BE2C (cell line): ENCODE measurements around the gene TXNDC5.
"Not testable (repeated sequence)": the region's sequence is repeated elsewhere in the genome, so short reads cannot be mapped to it uniquely, and the experiment has no call there.

Experiments used
- DNase-seq: peaks from one replicate; pipeline ENCODE4 v3.0.0-alpha.2; 2020
- H3K27me3 ChIP-seq: fragments of 250-450 bp; sonication (Bioruptor Pico); 2 replicates; pipeline ENCODE4 v1.5.1; 2020; ENCODE audit warnings: mild to moderate bottlenecking
- H3K36me3 ChIP-seq: fragments of 250-450 bp; sonication (Bioruptor Pico); 2 replicates; pipeline ENCODE4 v1.5.1; 2020; ENCODE audit warnings: mild to moderate bottlenecking
- H3K4me1 ChIP-seq: fragments of 250-450 bp; sonication (Bioruptor Pico); 2 replicates; pipeline ENCODE4 v1.5.1; 2020
- H3K4me3 ChIP-seq: 2 replicates; pipeline ENCODE4 v1.5.1; 2011; ENCODE audit warnings: low read depth, low read length
- H3K9me3 ChIP-seq: fragments of 250-450 bp; sonication (Bioruptor Pico); 2 replicates; pipeline ENCODE4 v1.5.1; 2020
- CTCF ChIP-seq: IDR thresholded peaks from 2 replicates; pipeline ENCODE4 v1.5.1; 2012; ENCODE audit warnings: mild to moderate bottlenecking, low read depth, low read length

The TXNDC5 gene

DNA sequence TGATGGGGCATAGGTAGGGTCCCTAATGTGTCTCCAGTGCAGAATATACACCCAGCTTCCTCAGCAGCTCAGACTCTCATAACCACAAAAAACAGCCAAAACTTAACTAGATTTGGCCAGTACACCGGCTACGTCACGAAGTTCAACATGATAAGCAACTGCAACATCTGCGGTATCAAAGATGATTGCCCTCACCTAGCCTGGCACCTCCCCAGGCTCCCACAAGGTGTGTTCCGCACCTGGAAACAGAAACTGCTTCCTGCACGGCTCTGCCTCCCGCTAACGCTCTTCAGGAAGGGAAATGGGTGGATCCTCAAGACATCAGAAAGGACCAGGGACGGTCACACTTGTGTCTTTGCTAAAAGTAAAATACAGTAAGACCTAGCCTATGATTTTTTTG lies 9.5 kb downstream of the TXNDC5 start:
- Histone ChIP-seq H3K4me1 (no peaks in the 10 kb centered on the region), H3K9me3 (no peaks in the 10 kb centered on the region), H3K36me3 (peaks cover 77% of the 10 kb centered on the region), H3K4me3 (no peak overlapping the region), H3K27me3 (no peaks in the 10 kb centered on the region)
- no peak for DNase-seq
- TF ChIP-seq CTCF: no peak

- no peak for DNase-seq
- H3K4me1 ChIP-seq: no peaks in the 10 kb centered on the region
- TF ChIP-seq CTCF: no peak
- no peak overlapping the region for H3K4me3 ChIP-seq
- no peaks in the 10 kb centered on the region for H3K27me3 ChIP-seq
- H3K36me3 ChIP-seq: peaks cover 82% of the 10 kb centered on the region
- H3K9me3 ChIP-seq: no peaks in the 10 kb centered on the region
These were observed 10.0 kb downstream of the TXNDC5 start for GRCh38 chr6:7900621-7901020.

GRCh38 chr6:7899889-7900213 lies 10.7 kb downstream of the TXNDC5 start:
- H3K4me3 ChIP-seq: no peak overlapping the region
- H3K36me3 ChIP-seq: peaks cover 90% of the 10 kb centered on the region
- TF ChIP-seq CTCF: no peak
- H3K9me3 ChIP-seq: no peaks in the 10 kb centered on the region
- H3K4me1 ChIP-seq: no peaks in the 10 kb centered on the region
- H3K27me3 ChIP-seq: no peaks in the 10 kb centered on the region
- DNase-seq: no peak

DNA sequence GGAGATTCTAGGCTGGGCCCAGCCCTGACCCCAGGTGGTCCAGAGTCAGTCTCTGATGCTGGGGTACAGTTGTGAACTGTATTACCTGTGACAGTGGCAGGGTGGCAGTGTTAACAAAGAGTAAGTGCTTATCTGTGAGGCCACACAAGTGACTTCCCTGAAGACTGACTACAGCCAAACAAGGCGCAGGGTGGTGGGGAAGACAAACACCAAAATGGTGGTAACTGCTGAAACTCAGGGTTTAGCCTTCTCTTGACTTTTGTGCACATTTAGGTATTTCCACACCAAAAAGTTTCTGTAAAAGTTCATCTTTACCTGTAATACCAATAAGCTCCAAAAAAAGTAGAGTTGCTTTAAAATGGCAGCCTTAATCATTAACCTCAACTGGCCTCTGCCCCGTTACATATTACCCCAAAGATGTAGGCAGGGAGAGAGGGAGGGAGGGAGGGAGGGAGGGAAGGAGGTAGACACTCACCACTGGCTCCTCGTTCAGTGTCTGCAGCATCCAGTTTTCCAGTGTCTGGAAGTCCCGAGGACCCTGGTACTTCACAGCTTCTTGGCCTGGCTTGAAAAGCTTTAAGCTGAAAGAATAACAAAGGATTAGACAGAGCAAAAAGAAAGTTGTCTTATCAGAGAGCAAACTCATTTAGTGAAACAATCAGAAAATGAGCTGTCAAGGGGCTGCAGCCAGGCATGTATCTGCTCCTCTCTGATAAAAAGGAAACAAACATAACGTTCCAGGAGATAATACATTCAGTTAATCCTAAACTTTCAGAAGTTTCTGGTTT lies 11.3 kb downstream of the TXNDC5 start:
- no peak for DNase-seq
- Histone ChIP-seq H3K36me3 (peaks cover 89% of the 10 kb centered on the region), H3K9me3 (no peaks in the 10 kb centered on the region), H3K4me1 (no peaks in the 10 kb centered on the region; the same call in 1 of the 2 replicates), H3K4me3 (no peak overlapping the region), H3K27me3 (no peaks in the 10 kb centered on the region)
- TF ChIP-seq CTCF: peak; percentile 35; the same call in 1 of the 2 replicates

DNA sequence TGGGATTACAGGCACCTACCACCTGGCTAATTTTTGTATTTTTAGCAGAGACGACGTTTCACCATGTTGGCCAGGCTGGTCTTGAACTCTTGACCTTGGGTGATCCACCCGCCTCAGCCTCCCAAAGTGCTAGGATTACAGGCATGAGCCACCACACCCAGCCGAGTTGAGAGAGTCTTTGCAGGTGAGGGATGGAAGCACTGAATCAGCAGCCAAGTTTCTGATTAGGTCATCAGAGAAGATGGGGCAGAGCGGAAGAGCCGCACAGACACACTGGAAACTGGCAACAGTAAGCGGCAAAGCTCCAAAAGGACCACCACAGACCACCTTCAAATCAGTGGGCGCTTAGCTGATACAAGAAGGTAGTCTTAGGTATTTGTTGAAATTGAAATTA lies 12.4 kb downstream of the TXNDC5 start:
- peaks cover 88% of the 10 kb centered on the region for H3K36me3 ChIP-seq
- H3K27me3 ChIP-seq, H3K4me1 ChIP-seq, H3K4me3 ChIP-seq, DNase-seq, H3K9me3 ChIP-seq: not testable (repeated sequence)

DNA sequence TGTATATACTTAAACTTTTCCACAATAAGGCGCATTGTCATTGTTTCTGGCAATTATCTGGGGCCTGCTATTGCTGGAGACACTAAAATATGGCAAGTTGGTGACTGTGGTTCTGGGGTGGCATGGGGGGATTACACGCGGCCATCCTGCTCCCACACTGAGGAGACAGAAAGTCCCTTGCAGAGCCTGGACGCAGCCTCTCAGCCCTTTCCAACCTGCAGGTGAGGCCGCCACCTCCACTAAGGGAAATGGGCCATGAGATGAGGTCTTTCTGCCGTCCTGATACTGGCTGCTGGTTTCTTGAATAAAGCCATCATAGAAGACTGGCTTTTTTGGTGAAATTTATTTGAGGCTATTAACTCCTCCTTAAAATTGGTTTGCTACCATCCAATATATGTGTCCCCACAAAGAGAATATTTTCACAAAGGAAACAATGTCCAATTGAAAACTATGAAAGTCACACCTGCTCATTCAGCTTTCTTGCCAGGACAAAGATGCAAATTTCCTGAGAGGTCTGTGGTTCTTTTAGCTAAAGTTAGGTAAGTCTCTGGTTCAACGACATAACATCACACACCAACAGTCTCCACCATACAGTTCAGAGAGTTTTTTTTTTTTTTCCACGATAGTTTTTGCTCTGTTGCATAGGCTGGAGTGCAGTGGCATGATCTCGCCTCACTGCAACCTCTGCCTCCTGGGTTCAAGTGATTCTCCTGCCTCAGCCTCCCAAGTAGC lies 13.0 kb downstream of the TXNDC5 start:
- TF ChIP-seq CTCF: no peak
- H3K4me3 ChIP-seq: no peak overlapping the region
- no peak for DNase-seq
- no peaks in the 10 kb centered on the region for H3K27me3 ChIP-seq
- no peaks in the 10 kb centered on the region for H3K9me3 ChIP-seq
- H3K36me3 ChIP-seq: peaks cover 88% of the 10 kb centered on the region
- H3K4me1 ChIP-seq: no peaks in the 10 kb centered on the region; the same call in 1 of the 2 replicates
